ENCODE measurements around the gene ETV6.

Gene ETV6

GRCh38 chr12:11741434-11742092 lies 92.1 kb downstream of the ETV6 start:
- no peak for DNase-seq (ENCODE audit: low spot score)

GRCh38 chr12:11743423-11744409 lies 94.2 kb downstream of the ETV6 start:
- no peak for DNase-seq (ENCODE audit: low spot score)

- no peak for DNase-seq (ENCODE audit: low spot score)
These were observed 94.9 kb downstream of the ETV6 start for GRCh38 chr12:11744410-11744801.

GRCh38 chr12:11745113-11745512 lies 95.6 kb downstream of the ETV6 start:
- DNase-seq (ENCODE audit: low spot score): no peak

- DNase-seq (ENCODE audit: low spot score): no peak
These were observed 96.7 kb downstream of the ETV6 start for GRCh38 chr12:11746024-11746771.

- no peak for DNase-seq (ENCODE audit: low spot score)
These were observed 97.7 kb downstream of the ETV6 start for GRCh38 chr12:11746940-11747716.

- no peak for DNase-seq (ENCODE audit: low spot score)
These were observed 98.5 kb downstream of the ETV6 start for GRCh38 chr12:11747969-11748368.

GRCh38 chr12:11748903-11749302 lies 99.4 kb downstream of the ETV6 start:
- DNase-seq (ENCODE audit: low spot score): no peak

- no peak for DNase-seq (ENCODE audit: low spot score)
These were observed 100.6 kb downstream of the ETV6 start for GRCh38 chr12:11749943-11750690.

GRCh38 chr12:11752403-11753149 lies 103.1 kb downstream of the ETV6 start:
- DNase-seq (ENCODE audit: low spot score): no peak

GRCh38 chr12:11753150-11753499 lies 103.7 kb downstream of the ETV6 start:
- DNase-seq (ENCODE audit: low spot score): no peak

GRCh38 chr12:11753826-11754225 lies 104.4 kb downstream of the ETV6 start:
- no peak for DNase-seq (ENCODE audit: low spot score)

GRCh38 chr12:11754256-11754655 lies 104.8 kb downstream of the ETV6 start:
- DNase-seq (ENCODE audit: low spot score): no peak

- DNase-seq (ENCODE audit: low spot score): no peak
These were observed 105.9 kb downstream of the ETV6 start for GRCh38 chr12:11755302-11755930.

- DNase-seq (ENCODE audit: low spot score): no peak
These were observed 106.5 kb downstream of the ETV6 start for GRCh38 chr12:11756022-11756421.

- no peak for DNase-seq (ENCODE audit: low spot score)
These were observed 107.0 kb downstream of the ETV6 start for GRCh38 chr12:11756523-11756922.

- DNase-seq (ENCODE audit: low spot score): no peak
These were observed 107.6 kb downstream of the ETV6 start for GRCh38 chr12:11757095-11757494.

GRCh38 chr12:11757531-11757930 lies 108.1 kb downstream of the ETV6 start:
- DNase-seq (ENCODE audit: low spot score): no peak

- no peak for DNase-seq (ENCODE audit: low spot score)
These were observed 108.6 kb downstream of the ETV6 start for GRCh38 chr12:11758087-11758486.

Data from cerebellar cortex (tissue), 1 donor.